GM12891 (cell line): ENCODE data around the gene TMEM30A.

Experiments
- POLR2A ChIP-seq: IDR thresholded peaks from 2 replicates; pipeline ENCODE4 v1.6.1; 2011; ENCODE audit warnings: low read depth, low read length, control low read depth
- POLR2AphosphoS5 ChIP-seq: IDR thresholded peaks from 2 replicates; pipeline ENCODE4 v1.6.1; 2011; ENCODE audit warnings: low read depth, low read length, control low read depth
- TAF1 ChIP-seq: IDR thresholded peaks from 2 replicates; pipeline ENCODE4 v1.6.1; 2011; ENCODE audit warnings: low read depth, low read length, control low read depth

- TF ChIP-seq POLR2A (no peak), POLR2AphosphoS5 (no peak), TAF1 (no peak)
Observed at GRCh38 chr6:75326557-75327258, 42.1 kb upstream of the TMEM30A start.
